ENCODE measurements around the gene FARSB.

The FARSB gene

GRCh38 chr2:222526480-222527277 lies 129.2 kb downstream of the FARSB start:
- TF ChIP-seq GATA3 (IDR thresholded peaks at IDR 0.05; ENCODE audit: low read depth, low read length) (no peak), GATA2 (IDR thresholded peaks at IDR 0.05; ENCODE audit: low read depth, low read length) (no peak)

DNA sequence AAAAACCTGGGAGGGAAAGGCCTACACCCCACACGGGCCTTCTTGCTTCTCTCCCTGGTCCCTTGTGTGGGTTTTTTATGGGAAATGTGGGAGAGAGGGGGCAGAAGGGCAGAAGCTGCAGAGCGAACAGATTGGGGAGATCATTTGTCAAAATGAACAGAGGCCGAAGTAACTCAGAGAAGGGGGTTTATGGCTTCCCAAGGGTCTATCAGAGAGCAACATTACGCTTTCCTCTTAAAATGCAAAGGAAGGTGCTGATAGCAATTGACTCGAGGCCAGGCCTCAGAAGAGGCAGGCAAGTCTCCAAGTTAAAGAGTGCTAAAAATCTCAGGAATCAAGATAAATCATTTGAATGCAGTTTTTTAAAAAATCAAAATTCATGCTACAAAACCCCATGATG lies 130.1 kb downstream of the FARSB start:
- TF ChIP-seq GATA3 (IDR thresholded peaks at IDR 0.05; ENCODE audit: low read depth, low read length) (no peak), GATA2 (IDR thresholded peaks at IDR 0.05; ENCODE audit: low read depth, low read length) (no peak)

- no peak for TF ChIP-seq GATA3 (IDR thresholded peaks at IDR 0.05; ENCODE audit: low read depth, low read length)
- TF ChIP-seq GATA2 (IDR thresholded peaks at IDR 0.05; ENCODE audit: low read depth, low read length): no peak
Observed at GRCh38 chr2:222523783-222524544, 131.9 kb downstream of the FARSB start.

GRCh38 chr2:222522082-222522481 lies 133.8 kb downstream of the FARSB start:
- TF ChIP-seq GATA2 (IDR thresholded peaks at IDR 0.05; ENCODE audit: low read depth, low read length): no peak
- no peak for TF ChIP-seq GATA3 (IDR thresholded peaks at IDR 0.05; ENCODE audit: low read depth, low read length)

DNA sequence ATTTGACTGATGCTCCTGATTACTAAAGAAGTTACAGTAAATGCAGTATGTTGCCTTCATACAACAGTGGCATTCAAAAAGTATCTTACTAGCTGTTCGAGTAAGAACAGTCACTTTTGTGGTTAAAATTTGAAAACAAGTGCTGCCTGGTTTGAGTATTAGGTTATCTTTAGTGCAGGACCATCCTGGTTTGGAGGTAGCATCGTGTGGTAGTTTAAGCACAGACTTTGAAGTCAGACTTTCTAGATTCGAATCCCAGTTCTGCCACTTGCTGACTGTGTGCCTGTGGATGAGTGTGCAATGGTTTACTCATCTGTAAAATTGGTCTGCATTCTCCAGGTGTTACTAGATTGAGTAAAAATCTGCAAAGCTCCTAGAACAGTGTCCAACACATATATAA lies 134.8 kb downstream of the FARSB start:
- TF ChIP-seq GATA3 (IDR thresholded peaks at IDR 0.05; ENCODE audit: low read depth, low read length): no peak
- TF ChIP-seq GATA2 (IDR thresholded peaks at IDR 0.05; ENCODE audit: low read depth, low read length): no peak
